Measurements from ENCODE around the gene DNM1.
A peak's percentile ranks its signal among the peaks of the same experiment; 100 is the strongest.

Gene DNM1

DNA sequence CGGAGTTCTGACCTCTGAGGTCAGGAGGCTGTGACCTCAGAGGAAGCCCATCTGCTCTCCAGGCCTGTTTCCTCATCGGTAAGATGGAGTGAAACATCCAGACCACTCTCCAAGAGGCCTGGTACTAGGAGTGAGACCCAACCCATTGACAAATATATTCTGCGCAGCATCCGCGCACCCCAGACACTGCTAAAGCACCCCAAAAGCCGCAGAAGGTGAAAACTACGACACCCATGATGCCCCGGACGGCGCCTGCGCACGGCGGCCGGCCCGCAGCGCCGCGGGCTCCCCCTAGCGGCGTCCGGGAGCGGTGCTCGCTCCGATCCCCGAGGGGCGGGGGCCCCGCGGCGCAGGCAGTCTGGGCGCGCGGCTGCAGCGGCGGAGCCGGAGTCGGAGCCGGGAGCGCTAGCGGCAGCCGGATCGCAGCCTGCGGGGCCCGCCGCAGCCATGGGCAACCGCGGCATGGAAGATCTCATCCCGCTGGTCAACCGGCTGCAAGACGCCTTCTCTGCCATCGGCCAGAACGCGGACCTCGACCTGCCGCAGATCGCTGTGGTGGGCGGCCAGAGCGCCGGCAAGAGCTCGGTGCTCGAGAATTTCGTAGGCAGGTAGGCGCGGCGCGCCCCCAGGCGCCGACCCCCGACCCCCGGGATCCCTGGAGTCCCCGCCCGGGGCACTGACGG is at the start of gene DNM1:
Gene DNM1, plus strand, starts transcription at position 356 of the 683 bp plus-strand sequence. Its CDS starts 92 bp downstream, at position 448.
- DNase-seq (ENCODE audit: low read depth) = no peak

DNA sequence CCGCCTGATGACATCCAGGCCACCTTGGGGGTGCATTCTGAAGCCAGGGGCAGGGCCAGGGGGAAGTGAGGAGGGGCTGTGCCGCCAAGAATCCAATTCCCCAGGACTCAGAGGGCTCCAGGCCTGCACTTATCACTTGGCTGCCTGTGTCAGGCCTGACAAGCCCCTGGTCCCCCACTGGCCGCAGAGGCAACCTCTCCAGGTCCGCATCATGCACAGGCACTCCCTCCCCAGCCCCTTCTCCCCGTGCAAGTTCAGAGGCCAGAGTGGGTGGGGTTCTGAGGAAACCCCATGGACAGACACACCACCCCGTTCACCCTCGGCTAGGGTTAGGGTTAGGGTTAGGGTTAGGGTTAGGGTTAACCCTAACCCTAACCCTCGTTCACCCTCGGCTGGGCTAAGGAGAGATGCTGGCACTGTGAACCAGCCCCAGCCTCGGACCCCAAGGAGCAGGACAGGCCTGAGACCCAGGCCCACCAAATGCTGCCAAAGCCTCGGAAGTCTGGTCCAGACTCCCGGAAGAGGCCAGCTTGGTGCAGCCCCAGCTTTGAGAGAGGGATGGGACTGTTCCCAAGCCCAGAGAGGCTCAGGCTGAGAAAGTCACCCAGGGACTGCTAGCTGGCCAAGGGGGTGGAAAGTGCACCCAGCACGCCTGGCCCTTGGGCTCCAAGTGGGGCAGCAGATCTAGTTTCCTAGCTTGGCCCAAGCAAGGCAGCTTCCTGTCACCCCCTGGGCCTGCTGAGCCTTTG is 49.1 kb upstream of the DNM1 start:
- no peak for DNase-seq (ENCODE audit: low read depth)

DNA sequence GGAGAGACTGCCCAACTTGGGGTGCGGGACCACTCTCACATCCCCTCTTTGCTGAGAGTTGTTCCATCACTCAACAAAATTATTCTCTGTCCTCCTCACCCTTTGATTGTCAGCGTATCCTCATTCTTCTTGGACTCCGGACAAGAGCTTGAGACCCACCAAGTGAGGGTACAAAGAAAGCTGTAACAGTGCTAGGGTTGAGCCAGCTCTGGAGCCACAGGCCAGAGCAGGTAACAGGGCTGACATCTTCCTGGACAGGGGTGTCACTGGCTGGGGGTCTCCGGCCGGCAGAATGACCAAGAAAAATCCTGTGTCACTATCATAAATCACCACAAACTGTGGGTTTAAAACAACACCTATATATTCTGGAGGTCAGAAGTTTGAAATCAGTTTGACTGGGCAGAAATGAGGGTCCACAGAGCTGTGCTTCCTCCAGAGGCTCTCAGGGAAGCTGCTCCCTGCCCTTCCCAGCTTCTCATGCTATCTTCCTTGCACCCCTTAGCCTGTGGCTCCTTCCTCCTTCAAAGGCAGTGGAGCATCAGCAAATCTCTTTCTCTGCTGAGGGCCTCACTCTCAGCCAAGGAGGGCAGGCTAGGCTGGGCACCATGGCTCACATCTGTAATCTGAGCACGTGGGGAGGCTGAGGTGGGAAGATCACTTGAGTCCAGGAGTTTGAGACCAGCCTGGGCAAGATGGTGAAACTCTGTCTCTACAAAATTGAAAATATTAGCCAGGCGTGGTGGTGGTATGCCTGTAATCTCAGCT is 47.3 kb upstream of the DNM1 start:
- DNase-seq (ENCODE audit: low read depth) = no peak

DNA sequence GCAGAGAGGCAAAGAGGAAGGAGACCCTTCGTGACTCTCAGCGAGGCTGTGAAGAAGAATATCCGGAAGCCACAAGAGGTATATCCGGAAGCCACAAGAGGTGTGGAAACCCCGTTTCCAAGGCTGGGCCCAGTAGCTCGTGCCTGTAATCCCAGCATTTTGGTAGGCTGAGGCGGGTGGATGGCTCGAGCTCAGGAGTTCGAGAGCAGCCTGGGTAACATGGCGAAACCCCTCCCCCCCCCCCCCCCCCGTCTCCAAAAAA is 43.7 kb upstream of the DNM1 start:
- DNase-seq (ENCODE audit: low read depth) = no peak

DNA sequence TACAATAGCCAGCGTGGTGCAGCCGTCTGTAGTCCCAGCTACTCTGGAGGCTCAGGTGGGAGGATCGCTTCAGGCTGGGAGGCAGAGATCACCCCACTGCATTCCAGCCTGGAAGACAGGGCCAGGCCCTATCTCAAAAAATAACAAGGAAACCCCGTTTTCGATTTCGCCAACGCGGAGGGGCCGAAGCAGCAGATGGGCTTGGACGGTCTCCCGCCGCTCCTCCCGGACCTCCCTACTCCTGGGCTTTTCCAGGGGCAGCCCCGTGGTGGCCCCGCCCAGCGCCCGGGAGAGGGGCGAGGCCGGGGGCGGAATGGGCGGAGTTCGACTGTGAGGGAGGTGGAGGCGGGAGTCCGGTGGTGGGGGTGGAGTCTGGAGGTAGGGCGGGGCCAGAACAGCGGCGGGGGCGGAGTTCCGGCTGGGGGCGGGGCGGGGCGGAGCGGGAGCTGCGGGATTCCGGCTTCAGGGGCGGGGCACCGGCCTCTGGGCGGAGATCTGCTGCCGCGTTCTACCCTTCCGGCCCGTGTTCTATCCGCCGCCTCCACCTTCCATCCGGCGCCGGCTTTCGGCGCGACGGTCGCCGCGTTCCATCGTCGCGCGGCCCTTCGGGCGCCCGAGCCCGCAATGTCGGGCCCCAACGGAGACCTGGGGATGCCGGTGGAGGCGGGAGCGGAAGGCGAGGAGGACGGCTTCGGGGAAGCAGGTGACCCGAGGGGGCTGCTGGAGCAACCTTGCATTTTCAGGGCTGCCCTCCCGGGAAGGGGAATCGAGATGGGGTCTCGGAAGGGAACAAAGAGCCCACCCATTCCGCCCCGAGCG is 43.2 kb upstream of the DNM1 start, which contains the start of gene BBLN:
Gene BBLN, plus strand, starts transcription at position 482 of the 819 bp plus-strand sequence. Its CDS starts 143 bp downstream, at position 625.
- peak; percentile 78 for DNase-seq (ENCODE audit: low read depth)

DNA sequence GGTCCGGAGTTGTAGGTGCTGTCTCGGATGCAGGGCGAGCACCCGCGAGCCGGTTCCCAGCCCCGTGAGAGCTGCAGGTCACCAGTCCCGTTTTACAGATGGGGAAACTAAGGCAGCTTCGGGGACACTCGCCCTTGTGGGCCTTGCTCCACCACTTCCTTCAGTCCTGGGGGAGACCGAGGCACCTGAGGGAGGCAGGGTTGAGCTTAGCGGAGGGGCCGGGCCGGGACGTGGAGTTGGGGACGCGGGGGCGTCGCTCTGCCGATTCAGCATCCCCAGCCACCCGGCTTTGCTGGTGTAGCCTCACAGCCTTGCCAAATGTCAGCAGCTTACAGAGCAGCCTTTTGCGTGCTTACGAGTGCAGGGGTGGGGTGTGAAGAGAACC is 42.6 kb upstream of the DNM1 start:
- no peak for DNase-seq (ENCODE audit: low read depth)

DNA sequence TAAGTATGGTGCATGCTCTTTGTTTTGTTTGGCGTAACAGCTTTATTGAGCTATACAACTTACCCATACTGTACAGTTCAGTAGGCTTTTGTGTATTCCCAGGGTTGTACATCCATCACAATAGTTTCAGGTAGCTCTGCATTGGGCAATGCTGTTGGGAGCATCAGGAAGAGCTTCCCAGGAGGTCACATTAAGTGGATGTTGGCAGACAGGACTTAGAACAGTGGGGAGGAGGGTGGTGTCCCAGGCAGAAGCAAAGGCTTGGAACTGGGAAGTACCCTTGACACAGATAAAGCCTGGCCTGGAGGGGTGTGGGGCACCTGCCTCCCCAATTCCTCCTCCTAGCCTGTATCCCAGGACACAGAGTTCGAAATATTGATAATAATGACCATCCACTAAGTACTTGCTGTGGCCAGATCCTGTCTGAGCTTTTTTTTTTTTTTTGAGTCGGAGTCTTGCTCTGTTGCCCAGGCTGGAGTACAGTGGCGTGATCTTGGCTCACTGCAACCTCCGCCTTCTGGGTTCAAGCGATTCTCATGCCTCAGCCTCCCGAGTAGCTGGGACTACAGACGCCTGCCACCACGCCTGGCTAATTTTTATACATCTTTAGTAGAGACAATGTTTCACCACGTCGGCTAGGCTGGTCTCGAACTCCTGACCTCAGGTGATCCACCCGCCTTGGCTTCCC is 41.8 kb upstream of the DNM1 start:
- no peak for DNase-seq (ENCODE audit: low read depth)

DNA sequence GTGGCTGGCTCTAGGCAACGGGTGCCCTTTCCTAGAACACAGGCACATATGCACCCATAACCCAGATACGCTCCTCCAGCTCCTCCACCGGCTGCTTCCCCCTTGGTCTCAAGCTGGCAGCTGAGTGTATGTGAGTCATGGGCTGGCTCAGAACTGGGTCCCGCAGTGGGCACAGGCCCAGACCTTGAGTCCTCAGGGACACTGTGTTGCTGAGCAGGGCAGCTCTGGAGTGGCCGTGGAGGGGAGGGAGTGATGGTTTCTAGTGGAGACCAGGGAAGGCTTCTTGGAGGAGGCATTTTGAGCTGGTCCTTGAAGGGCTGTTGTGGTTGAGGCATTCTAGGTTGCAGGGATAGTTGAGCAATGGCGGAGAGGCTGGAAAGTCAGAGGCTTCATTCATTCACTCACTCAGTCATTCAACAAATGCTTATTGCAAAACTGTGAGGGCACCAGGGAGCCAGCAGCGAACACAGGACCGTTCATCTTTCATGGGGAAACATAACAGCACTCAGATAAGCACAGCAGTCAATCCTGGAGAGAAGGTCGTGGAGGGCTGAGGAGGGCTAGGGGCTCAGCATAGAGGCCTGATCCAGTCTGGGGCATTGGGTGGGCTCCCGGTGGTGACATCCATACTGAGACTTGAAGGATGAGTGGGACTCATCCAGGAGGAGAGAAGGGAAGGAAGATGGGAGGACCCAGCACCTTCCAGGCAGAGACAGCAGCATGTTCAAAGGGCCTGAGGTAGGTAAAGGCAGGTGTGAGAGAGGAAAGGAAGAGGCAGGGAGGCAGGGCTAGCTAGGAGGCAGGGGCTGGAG is 40.8 kb upstream of the DNM1 start:
- no peak for DNase-seq (ENCODE audit: low read depth)

DNA sequence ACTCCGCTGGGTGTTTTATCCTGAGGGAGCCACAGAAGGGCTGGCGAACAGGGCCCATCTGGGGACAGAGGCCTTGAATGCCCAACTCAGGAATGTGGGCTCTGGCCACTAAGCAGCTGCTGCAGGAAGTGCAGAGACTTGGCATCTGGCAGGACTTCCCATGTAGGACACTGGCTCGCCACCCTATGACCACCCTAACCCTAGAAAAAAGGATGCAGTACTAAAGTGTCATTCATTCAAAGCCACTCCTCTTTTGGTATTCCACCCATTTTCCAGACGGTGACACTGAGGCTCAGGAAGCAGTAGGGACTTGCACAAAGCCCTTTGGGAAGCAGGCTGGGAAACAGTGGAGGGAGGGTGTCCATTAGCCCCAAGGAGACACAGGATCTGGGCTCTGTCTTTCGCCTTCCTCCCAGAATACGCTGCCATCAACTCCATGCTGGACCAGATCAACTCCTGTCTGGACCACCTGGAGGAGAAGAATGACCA is 40.1 kb upstream of the DNM1 start:
- no peak for DNase-seq (ENCODE audit: low read depth)

DNA sequence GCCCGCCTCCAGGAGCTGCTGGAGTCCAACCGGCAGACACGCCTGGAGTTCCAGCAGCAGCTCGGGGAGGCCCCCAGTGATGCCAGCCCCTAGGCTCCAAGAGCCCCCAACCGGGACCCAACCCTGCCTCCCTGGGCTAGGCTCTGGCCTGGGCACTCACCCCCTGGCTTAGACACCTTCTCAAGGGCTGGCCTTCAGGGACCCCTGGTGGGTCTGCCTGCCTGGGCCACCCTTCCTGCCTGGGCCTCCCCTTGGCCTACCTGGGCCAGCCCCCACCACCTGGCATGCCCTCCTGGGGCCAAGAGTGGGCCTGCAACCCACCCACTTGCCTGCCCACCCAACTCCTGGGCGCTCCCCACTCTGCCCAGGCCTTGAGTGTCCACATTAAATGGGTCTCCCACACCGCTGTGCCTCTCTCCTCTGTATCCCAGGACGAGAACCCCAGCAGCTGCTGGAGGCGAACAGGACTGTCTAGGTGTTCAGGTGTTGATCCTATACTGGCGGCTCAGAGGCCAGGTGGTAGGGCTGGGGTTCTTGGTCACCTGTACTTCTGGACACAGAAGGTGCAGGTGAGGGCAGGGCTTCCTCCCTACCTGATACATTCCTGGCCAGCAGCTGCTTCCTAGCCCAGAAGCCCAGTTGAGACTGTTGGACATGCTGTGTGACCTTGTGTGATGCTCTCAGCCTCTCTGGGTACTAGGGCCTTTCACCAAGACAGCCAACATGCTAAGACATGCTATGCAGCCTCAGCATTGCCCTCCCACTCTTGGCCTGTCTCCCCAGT is 39.5 kb upstream of the DNM1 start:
- no peak for DNase-seq (ENCODE audit: low read depth)

DNA sequence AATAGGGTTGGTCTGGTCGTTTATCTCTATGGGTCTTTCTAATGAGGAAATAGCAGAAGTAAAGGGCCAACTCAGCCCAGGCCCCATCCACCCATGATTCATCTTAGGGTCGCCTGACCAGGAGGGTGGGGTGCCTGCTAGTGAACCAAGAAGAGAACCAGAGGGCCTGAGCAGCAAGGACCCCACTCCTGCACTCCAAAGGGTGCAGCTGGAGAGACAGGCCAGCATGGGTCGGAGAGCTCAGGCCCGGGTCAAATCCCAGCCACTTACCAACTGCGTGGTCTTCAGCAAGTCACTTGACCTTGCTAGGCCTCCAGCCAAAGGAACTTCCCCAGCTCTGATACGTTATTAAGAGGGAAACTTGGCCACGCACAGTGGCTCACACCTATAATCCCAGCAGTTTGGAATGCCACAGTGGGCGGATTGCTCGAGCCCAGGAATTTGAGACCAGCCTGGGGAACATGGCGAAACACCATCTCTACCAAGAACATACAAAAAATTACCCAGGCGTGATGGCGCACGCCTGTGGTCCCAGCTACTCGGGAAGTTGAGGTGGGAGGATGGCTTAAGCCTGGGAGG is 38.8 kb upstream of the DNM1 start:
- no peak for DNase-seq (ENCODE audit: low read depth)

DNA sequence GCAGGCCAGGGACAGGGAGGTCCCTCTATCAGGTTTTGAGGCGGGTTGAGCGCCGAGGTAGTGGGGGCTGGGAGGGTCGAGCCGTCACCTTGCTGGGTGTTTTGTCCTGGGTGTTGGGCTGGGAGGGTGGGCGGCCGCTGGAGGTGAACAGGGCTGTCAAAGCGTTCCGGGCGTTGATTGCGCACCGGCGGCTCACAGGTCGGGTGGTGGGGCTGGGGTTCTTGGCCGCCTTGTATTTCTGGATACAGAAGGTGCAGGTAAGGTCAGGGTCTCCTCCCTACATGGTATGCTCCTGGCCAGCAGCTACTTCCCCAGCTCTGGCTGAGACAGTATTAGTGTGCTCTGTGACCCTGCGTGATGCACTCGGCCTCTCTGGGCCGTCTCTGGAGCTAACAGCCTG is 37.0 kb upstream of the DNM1 start:
- DNase-seq (ENCODE audit: low read depth) = no peak

DNA sequence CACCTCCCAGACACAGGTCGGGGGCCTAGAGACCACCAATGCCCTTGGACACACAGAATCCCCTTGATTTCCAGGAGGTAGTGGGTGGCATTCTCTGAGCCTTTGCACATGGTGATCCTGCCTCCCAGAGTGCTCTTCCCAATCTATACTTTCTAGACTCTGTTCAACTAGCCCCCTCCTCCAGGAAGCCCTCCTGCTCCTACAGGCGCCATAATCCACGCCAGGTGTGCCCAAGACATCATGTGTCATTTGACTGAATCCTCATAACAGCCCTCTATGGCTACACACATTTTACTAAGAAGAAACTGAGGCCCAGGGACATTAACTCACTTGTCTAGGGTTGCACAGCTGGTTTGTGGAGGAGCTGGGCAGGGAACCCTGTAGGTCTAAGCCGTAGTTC is 36.0 kb upstream of the DNM1 start:
- DNase-seq (ENCODE audit: low read depth) = no peak

DNA sequence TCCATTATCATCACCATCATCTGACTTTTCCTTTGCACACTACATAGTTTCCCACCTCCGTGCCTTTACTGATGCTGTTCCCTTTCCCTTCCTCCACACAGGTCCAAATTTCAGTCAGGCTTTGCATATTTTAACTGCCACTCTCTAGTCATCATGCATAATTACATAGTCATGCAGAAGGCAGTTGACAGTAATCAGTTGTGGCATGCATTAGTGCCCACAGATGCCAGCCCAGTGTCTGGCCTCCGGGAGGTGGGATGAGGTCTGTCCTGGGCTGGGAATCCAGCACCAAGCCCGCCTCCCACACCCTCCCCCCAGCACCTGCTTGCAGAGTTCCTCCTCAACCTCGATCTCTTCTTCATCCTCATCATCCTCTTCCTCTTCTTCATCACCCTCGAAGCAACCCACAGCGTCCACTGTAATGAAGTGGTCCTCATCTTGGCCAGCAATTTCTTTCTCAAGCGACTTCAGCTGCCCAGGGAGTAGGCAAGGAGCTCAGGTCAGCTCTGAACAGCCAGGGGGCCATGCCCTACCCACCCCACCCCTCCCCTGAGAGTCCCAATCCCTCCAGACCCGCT is 34.4 kb upstream of the DNM1 start:
- DNase-seq (ENCODE audit: low read depth) = no peak

DNA sequence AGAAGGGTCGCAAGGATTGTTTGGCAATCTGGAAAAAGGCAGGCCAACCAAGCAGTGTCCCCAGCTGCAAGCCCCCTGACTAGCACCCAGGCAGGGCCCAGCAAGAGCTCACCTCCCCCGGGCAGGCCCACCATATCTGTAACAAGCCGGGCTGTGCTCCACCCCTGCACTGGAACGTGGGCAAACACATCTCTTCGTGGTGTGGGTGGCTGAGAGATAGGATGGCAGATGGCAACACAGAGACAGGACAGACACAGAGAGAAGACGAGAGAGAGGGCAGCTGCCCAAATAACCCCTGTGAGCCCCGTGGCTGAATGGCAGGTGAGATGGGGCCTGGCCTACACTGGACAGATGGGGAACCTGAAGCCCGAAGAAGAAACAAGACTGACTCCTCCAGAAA is 33.7 kb upstream of the DNM1 start:
- DNase-seq (ENCODE audit: low read depth) = no peak

DNA sequence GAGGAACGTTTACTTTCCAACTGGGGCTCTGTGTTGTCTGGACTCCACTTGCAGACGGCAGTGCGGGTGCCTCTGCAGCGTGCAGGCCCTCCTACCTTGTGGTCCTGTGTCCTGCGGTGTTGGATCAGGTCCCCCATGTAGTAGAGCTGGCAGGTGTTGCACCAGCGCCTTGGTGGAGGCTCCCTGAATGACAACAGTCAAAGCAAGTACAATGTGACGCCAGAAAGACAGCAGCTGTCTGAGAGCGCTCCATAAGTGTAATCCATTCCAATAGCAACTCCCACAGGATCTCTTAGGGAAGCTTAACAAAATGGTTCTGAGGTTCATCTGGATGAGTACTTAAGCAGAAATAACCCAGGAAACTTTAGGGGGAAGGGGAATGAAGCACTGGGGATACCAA is 33.3 kb upstream of the DNM1 start:
- DNase-seq (ENCODE audit: low read depth) = no peak

DNA sequence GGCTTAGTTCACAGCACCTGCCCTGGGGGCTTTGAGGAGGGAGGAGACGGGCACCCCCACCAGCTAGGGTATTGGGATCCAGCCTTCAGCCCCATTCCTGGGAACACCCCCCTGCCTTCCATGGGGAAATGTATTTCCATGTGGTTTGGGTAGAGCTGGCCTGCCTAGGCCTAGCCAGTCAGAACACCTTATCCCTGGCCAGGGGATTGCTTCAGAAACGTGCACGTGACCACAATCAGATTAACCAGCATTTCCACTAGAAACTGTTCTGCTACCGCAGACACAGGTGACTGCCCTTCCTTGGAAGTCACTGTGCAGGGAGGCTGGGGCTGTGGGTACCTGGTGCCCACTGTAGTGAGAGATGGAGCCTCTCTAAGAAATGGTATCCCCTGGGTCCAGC is 29.1 kb upstream of the DNM1 start:
- no peak for DNase-seq (ENCODE audit: low read depth)

DNA sequence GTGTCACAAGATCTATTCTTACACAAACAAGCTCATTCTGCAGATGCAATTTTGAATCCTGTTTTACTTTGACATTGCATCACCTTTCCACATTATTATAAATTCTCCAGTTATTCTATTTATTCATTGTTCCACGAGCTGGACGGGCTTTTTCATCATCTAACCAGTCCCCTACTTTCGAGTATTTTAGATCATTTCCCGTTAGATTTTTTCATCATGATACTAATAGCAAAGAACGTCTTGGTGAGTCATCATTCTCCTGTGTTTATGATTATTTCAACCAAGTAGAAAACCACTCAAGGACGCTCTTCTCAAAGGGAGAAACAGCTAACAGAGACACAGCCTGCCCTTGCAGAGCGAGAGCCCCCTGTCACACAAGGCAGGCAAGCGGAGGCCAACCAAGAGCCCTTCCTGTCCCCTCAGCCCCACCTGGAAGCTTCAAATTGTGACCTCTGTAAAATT is 28.0 kb upstream of the DNM1 start:
- DNase-seq (ENCODE audit: low read depth) = no peak

DNA sequence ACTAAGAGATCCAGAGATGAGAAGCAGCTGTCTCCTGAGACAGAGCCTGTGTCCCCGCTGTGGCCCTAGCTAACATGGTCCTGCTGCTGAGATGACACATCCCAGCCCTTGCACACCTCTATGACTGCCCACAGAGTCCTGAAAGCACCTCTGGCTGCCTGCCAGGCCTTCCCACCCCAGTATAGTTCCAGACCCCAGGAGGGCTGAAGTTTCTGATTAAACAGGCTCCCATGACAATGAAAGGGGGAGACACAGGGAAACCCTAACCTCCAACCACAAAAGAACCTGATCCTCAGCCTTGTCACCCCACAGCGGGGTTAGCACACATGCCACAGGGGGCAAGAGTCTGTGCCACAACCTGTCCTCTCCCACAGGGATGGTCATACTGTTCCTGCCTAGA is 27.5 kb upstream of the DNM1 start:
- no peak for DNase-seq (ENCODE audit: low read depth)
